Subcutaneous adipose tissue (tissue), 4 donors: ENCODE results near the gene PTTG1IP2. TPM values are rescaled to one million over a fixed set of nuclear protein-coding genes. Genes with fewer than 3 reads are reported as not detected.

Experiments used
- CTCF ChIP-seq: fragments of 450-650 bp; IDR thresholded peaks from one replicate; pipeline ENCODE4 v1.5.1; 2016; ENCODE audit warnings: low read depth, mild to moderate bottlenecking, control low read depth, antibody characterized with exemption, moderate library complexity
- total RNA-seq, 4 donors: library from RNA; depleted of rRNA; stranded (reverse); fragments of >200 nt; gene quantifications; one replicate each; pipeline ENCODE4 v1.1.0, GENCODE V29; 2016

The PTTG1IP2 gene
- total RNA-seq, 4 donors from 2014 or later, result not detected

- no peak for TF ChIP-seq CTCF
These were observed 62.9 kb downstream of the PTTG1IP2 start for GRCh38 chr7:90532231-90532929.

- TF ChIP-seq CTCF, result no peak
These were observed 67.0 kb downstream of the PTTG1IP2 start for GRCh38 chr7:90536449-90536848.

- TF ChIP-seq CTCF, result no peak
These were observed 69.0 kb downstream of the PTTG1IP2 start for GRCh38 chr7:90538405-90538804.

GRCh38 chr7:90540406-90540805, 71.0 kb downstream of the PTTG1IP2 start:
- TF ChIP-seq CTCF, result no peak

- no peak for TF ChIP-seq CTCF
These were observed 81.6 kb downstream of the PTTG1IP2 start for GRCh38 chr7:90551036-90551435.

GRCh38 chr7:90552521-90552920, 83.1 kb downstream of the PTTG1IP2 start:
- no peak for TF ChIP-seq CTCF

GRCh38 chr7:90560730-90561129, 91.3 kb downstream of the PTTG1IP2 start:
- TF ChIP-seq CTCF, result no peak

Other genes with a start within 250 kb of the PTTG1IP2 start
- gene CFAP69, start 224.5 kb upstream of the PTTG1IP2 start, total RNA-seq, result 10 to 100 TPM; 12.6 to 30.7 (median 21.2) TPM
- gene FAM237B, start 148.3 kb upstream of the PTTG1IP2 start, total RNA-seq, result not detected
- 10 to 100 TPM; 19.4 to 33.4 (median 23.5) TPM for gene GTPBP10, start 122.9 kb upstream of the PTTG1IP2 start, total RNA-seq
- 10 to 100 TPM in 3 of 4 donors, 1 to 10 TPM in 1; 10.0 to 17.8 (median 14.6) TPM for gene CLDN12, start 66.2 kb upstream of the PTTG1IP2 start, total RNA-seq
- 10 to 100 TPM; 13.4 to 42.4 (median 24.7) TPM for gene CDK14, start 126.7 kb downstream of the PTTG1IP2 start, total RNA-seq